Left renal pelvis (tissue), 4 donors: ENCODE data around the gene NOX3. TPM values are rescaled to one million over a fixed set of nuclear protein-coding genes. Genes with fewer than 3 reads are reported as not detected.

Experiments
- DNase-seq, 4 donors: peaks; one replicate each; pipeline ENCODE4 v3.0.0-alpha.2; 2013; ENCODE audit warnings: low read depth in 4 of 4, low spot score in 3 of 4
- polyA plus RNA-seq, 4 donors: library from polyadenylated mRNA; unstranded; fragments of 120-200 nt; gene quantifications; one replicate each; pipeline ENCODE4 v1.2.1, GENCODE V29; 2013; ENCODE audit not compliant: insufficient read length in 4 of 4

Gene NOX3
- polyA plus RNA-seq, 4 donors, result 1.6 to 2.4 (median 2.2) TPM; not detected in 1

- no peak for DNase-seq
Measured at GRCh38 chr6:155404937-155405336, 50.7 kb downstream of the NOX3 start.

GRCh38 chr6:155402656-155403304 is 52.9 kb downstream of the NOX3 start:
- DNase-seq, result no peak

GRCh38 chr6:155400654-155400965 is 55.0 kb downstream of the NOX3 start:
- no peak for DNase-seq

GRCh38 chr6:155399745-155400653 is 55.6 kb downstream of the NOX3 start:
- no peak for DNase-seq

GRCh38 chr6:155399062-155399744 is 56.4 kb downstream of the NOX3 start:
- no peak for DNase-seq

- no peak for DNase-seq
Measured at GRCh38 chr6:155398701-155399061, 57.0 kb downstream of the NOX3 start.

GRCh38 chr6:155398221-155398620 is 57.4 kb downstream of the NOX3 start:
- DNase-seq, result no peak

GRCh38 chr6:155397172-155397705 is 58.4 kb downstream of the NOX3 start:
- DNase-seq, result no peak

GRCh38 chr6:155396605-155397004 is 59.0 kb downstream of the NOX3 start:
- no peak for DNase-seq

- no peak for DNase-seq
Measured at GRCh38 chr6:155395339-155395738, 60.3 kb downstream of the NOX3 start.

- DNase-seq, result no peak
Measured at GRCh38 chr6:155389130-155389529, 66.5 kb downstream of the NOX3 start.

- DNase-seq, result no peak
Measured at GRCh38 chr6:155388591-155388990, 67.0 kb downstream of the NOX3 start.

GRCh38 chr6:155387481-155387880 is 68.2 kb downstream of the NOX3 start:
- DNase-seq, result no peak

- no peak for DNase-seq
Measured at GRCh38 chr6:155384321-155384952, 71.2 kb downstream of the NOX3 start.

- DNase-seq, result no peak
Measured at GRCh38 chr6:155383913-155384312, 71.7 kb downstream of the NOX3 start.

GRCh38 chr6:155382338-155382685 is 73.3 kb downstream of the NOX3 start:
- DNase-seq, result no peak

GRCh38 chr6:155381673-155382337 is 73.8 kb downstream of the NOX3 start:
- no peak for DNase-seq

- DNase-seq, result no peak
Measured at GRCh38 chr6:155380666-155381332, 74.8 kb downstream of the NOX3 start.

GRCh38 chr6:155378724-155379123 is 76.9 kb downstream of the NOX3 start:
- DNase-seq, result no peak

- DNase-seq, result no peak
Measured at GRCh38 chr6:155378276-155378675, 77.4 kb downstream of the NOX3 start.
